ENCODE data around the gene CD209.
A peak's percentile ranks its signal among the peaks of the same experiment; 100 is the strongest.
"Not testable (repeated sequence)": the region's sequence is repeated elsewhere in the genome, so short reads cannot be mapped to it uniquely, and the experiment has no call there.

Gene CD209

GRCh38 chr19:7746903-7747884, at the start of gene CD209:
TSS of gene CD209 (minus strand) at chr19:7747534. CDS start at chr19:7747511, 23 bp downstream.
- DNase-seq: no peak

GRCh38 chr19:7795555-7796161, 48.3 kb upstream of the CD209 start:
- DNase-seq: no peak

- DNase-seq: no peak
These were observed 46.2 kb upstream of the CD209 start for GRCh38 chr19:7793493-7793892.

- DNase-seq: not testable (repeated sequence)
These were observed 45.4 kb upstream of the CD209 start for GRCh38 chr19:7792701-7793100.

GRCh38 chr19:7792281-7792680, 44.9 kb upstream of the CD209 start:
- DNase-seq: no peak

- DNase-seq: no peak
These were observed 43.1 kb upstream of the CD209 start for GRCh38 chr19:7790416-7790815.

- DNase-seq: no peak
These were observed 42.1 kb upstream of the CD209 start for GRCh38 chr19:7789447-7789846.

GRCh38 chr19:7788933-7789323, 41.6 kb upstream of the CD209 start:
- DNase-seq: no peak

GRCh38 chr19:7788178-7788932, 41.0 kb upstream of the CD209 start:
- no peak for DNase-seq

GRCh38 chr19:7787602-7788177, 40.4 kb upstream of the CD209 start:
- DNase-seq: no peak

- no peak for DNase-seq
These were observed 39.8 kb upstream of the CD209 start for GRCh38 chr19:7787141-7787540.

- no peak for DNase-seq
These were observed 37.5 kb upstream of the CD209 start for GRCh38 chr19:7784856-7785255.

- DNase-seq: peak; percentile 10
These were observed 36.7 kb upstream of the CD209 start for GRCh38 chr19:7783991-7784423.

- no peak for DNase-seq
These were observed 33.8 kb upstream of the CD209 start for GRCh38 chr19:7781157-7781556.

GRCh38 chr19:7779631-7780486, 32.5 kb upstream of the CD209 start:
- DNase-seq: no peak

- no peak for DNase-seq
These were observed 30.7 kb upstream of the CD209 start for GRCh38 chr19:7778081-7778480.

GRCh38 chr19:7775761-7776160, 28.4 kb upstream of the CD209 start:
- DNase-seq: no peak

GRCh38 chr19:7773841-7774240, 26.5 kb upstream of the CD209 start:
- DNase-seq: no peak

GRCh38 chr19:7772752-7773291, 25.5 kb upstream of the CD209 start:
- DNase-seq: peak; percentile 70

- DNase-seq: no peak
These were observed 23.7 kb upstream of the CD209 start for GRCh38 chr19:7771072-7771471.

- no peak for DNase-seq
These were observed 21.8 kb upstream of the CD209 start for GRCh38 chr19:7769171-7769570.

- DNase-seq: no peak
These were observed 20.2 kb upstream of the CD209 start for GRCh38 chr19:7767487-7767886.
